GM12878 (cell line): ENCODE measurements around the gene FANCL. TPM values are rescaled to one million over a fixed set of nuclear protein-coding genes. Genes with fewer than 3 reads are reported as not detected.

ENCODE experiments used
- CHD2 ChIP-seq: IDR thresholded peaks from 2 replicates; pipeline ENCODE4 v1.6.1; 2011; ENCODE audit warnings: low read depth, low read length, improper control_type of control experiment, borderline replicate concordance
- CHD4 ChIP-seq: fragments of 200-600 bp; sonication (generic); IDR thresholded peaks from 2 replicates; pipeline ENCODE4 v1.6.1; 2016; ENCODE audit warnings: mild to moderate bottlenecking
- IKZF2 ChIP-seq, 2 experiments: fragments of 450-650 bp; IDR thresholded peaks; 2 replicates each; pipeline ENCODE4 v1.6.1; 2017; ENCODE audit warnings: mild to moderate bottlenecking in 2 of 2, moderate library complexity in 2 of 2
- IRF5 ChIP-seq: fragments of 450-650 bp; IDR thresholded peaks from 2 replicates; pipeline ENCODE4 v1.6.1; 2017; ENCODE audit warnings: borderline replicate concordance
- MYC ChIP-seq: IDR thresholded peaks from 2 replicates; pipeline ENCODE4 v1.6.1; 2011; ENCODE audit warnings: mild to moderate bottlenecking, low read length, moderate library complexity, inconsistent platforms; ENCODE audit not compliant: insufficient read depth, insufficient replicate concordance, insufficient read length, severe bottlenecking
- USF1 ChIP-seq: IDR thresholded peaks from 2 replicates; pipeline ENCODE4 v1.6.1; 2011; ENCODE audit warnings: borderline replicate concordance, low read depth, mild to moderate bottlenecking, moderate library complexity, mixed read lengths, low read length; ENCODE audit not compliant: insufficient read depth; ENCODE audit errors: extremely low read length
- ZBTB11 ChIP-seq: fragments of 450-650 bp; formaldehyde crosslinking; IDR thresholded peaks from 2 replicates; pipeline ENCODE4 v1.5.0; 2022; ENCODE audit warnings: mild to moderate bottlenecking, missing genetic modification characterization
- polyA plus RNA-seq, 11 experiments: library from polyadenylated mRNA; depleted of rRNA in 4 of 11; unstranded in 6 of 11; stranded (reverse) in 5 of 11; fragments of >200 nt; fragmentation: Nextera tagmentation in 4 of 11; fragmentation: Illumina TruSeq in 1 of 11; extraction: Ambion mirVana in 4 of 11; extraction: Trizol in 1 of 11; gene quantifications; 1 replicate in 1 of 11; 2 replicates in 10 of 11; pipeline versions ENCODE4 v1.2.1 to v1.2.3, GENCODE V29; 2011 to 2016; ENCODE audit warnings: inconsistent platforms in 2 of 11, missing spikeins in 2 of 11, low read depth in 1 of 11
- total RNA-seq, 4 experiments: library from RNA; depleted of rRNA in 3 of 4; stranded (reverse); fragments of >200 nt in 3 of 4; fragmentation: Illumina TruSeq in 1 of 4; extraction: Trizol in 1 of 4; gene quantifications; 2 replicates each; pipeline versions ENCODE4 v1.2.1 to v1.2.3, GENCODE V29; 2013 to 2021

The FANCL gene
- total and polyA plus RNA-seq, 10 of the 15 experiments (the other 5 are each of a cell fraction or from before 2014, with no cell fraction given): 30.8 to 90.5 (median 52.3) TPM

DNA sequence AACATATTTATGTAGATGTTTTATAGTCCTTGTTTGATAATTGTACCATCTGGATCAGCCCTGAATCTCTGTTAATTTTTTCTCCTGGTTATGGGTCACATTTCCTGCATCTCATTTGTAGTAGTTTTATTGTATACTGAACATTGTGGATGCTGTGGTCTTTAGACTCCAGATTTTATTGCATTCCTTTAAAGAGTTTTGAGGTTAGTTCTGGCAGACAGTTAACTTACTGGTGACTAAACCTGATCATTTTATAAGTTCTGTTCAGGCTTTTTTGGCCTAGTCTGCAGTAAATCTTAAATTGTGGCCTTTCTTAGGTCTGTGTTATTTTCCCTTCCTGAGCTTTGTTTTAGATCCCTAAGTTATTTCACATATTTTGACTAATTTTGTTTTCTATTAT lies 84.3 kb downstream of the FANCL start (continued):
- TF ChIP-seq ZBTB11 (CRISPR knock-in tag) (no peak), IRF5 (no peak), CHD2 (no peak), MYC (no peak), USF1 (no peak), CHD4 (no peak), IKZF2 (IDR thresholded peaks at IDR 0.05) (no peak)
